PFSK-1 (cell line): Measurements from ENCODE around the gene CC2D2A.

Experiments
- FOXP2 ChIP-seq: optimal IDR thresholded peaks from 2 replicates; pipeline ENCODE3; 2011; ENCODE audit warnings: borderline replicate concordance, control low read depth, inconsistent platforms; ENCODE audit not compliant: insufficient read depth; ENCODE audit errors: extremely low read length, extremely low read depth
- POLR2AphosphoS5 ChIP-seq: IDR thresholded peaks from 2 replicates; pipeline ENCODE4 v1.6.1; 2012; ENCODE audit warnings: low read depth, mild to moderate bottlenecking, control low read depth, low read length, moderate library complexity
- REST ChIP-seq, 2 experiments: IDR thresholded peaks; 2 replicates each; pipeline versions ENCODE4 v1.6.1 to v1.8.0; 2011 to 2012; ENCODE audit warnings: low read depth in 2 of 2, low read length in 2 of 2, control low read depth in 1 of 2, inconsistent platforms in 1 of 2, mild to moderate bottlenecking in 1 of 2, moderate library complexity in 1 of 2; ENCODE audit not compliant: insufficient read depth in 1 of 2
- SIN3A ChIP-seq: IDR thresholded peaks from 2 replicates; pipeline ENCODE4 v1.6.1; 2012; ENCODE audit warnings: mild to moderate bottlenecking, low read length, moderate library complexity, borderline replicate concordance; ENCODE audit not compliant: insufficient read depth
- TAF1 ChIP-seq: IDR thresholded peaks from 2 replicates; pipeline ENCODE4 v1.6.1; 2012; ENCODE audit warnings: low read length, control low read depth, borderline replicate concordance; ENCODE audit not compliant: insufficient read depth

CC2D2A gene

GRCh38 chr4:15605537-15605936, 135.9 kb downstream of the CC2D2A start:
- TF ChIP-seq TAF1 (no peak), REST (IDR thresholded peaks at IDR 0.05; ENCODE audit: insufficient read depth in 1 of 2, low read depth in 2 of 2, low read length in 2 of 2) (no peak), SIN3A (no peak), FOXP2 (no peak), POLR2AphosphoS5 (no peak)

GRCh38 chr4:15610855-15611254, 141.2 kb downstream of the CC2D2A start:
- TF ChIP-seq POLR2AphosphoS5 = no peak
- no peak for TF ChIP-seq REST (IDR thresholded peaks at IDR 0.05; ENCODE audit: insufficient read depth in 1 of 2, low read depth in 2 of 2, low read length in 2 of 2)
- no peak for TF ChIP-seq FOXP2
- no peak for TF ChIP-seq TAF1
- no peak for TF ChIP-seq SIN3A

- TF ChIP-seq FOXP2 = no peak
Measured at GRCh38 chr4:15612136-15612535, 142.5 kb downstream of the CC2D2A start.

- TF ChIP-seq TAF1 (no peak), SIN3A (no peak), POLR2AphosphoS5 (no peak), REST (IDR thresholded peaks at IDR 0.05; ENCODE audit: insufficient read depth in 1 of 2, low read depth in 2 of 2, low read length in 2 of 2) (no peak), FOXP2 (no peak)
Measured at GRCh38 chr4:15636818-15637217, 167.1 kb downstream of the CC2D2A start.

GRCh38 chr4:15638418-15638817, 168.7 kb downstream of the CC2D2A start:
- TF ChIP-seq SIN3A (no peak), REST (IDR thresholded peaks at IDR 0.05; ENCODE audit: insufficient read depth in 1 of 2, low read depth in 2 of 2, low read length in 2 of 2) (no peak), POLR2AphosphoS5 (no peak), TAF1 (no peak), FOXP2 (no peak)
